Fibroblast of skin of left biceps (primary cell): ENCODE measurements around the gene ABI1.
A peak's percentile ranks its signal among the peaks of the same experiment; 100 is the strongest.
"Not testable (repeated sequence)": the region's sequence is repeated elsewhere in the genome, so short reads cannot be mapped to it uniquely, and the experiment has no call there.

Source experiments
- DNase-seq, 2 experiments: peaks; one replicate each; pipeline ENCODE4 v3.0.0-alpha.2; 2013; ENCODE audit warnings: low read depth in 2 of 2

ABI1 gene

DNA sequence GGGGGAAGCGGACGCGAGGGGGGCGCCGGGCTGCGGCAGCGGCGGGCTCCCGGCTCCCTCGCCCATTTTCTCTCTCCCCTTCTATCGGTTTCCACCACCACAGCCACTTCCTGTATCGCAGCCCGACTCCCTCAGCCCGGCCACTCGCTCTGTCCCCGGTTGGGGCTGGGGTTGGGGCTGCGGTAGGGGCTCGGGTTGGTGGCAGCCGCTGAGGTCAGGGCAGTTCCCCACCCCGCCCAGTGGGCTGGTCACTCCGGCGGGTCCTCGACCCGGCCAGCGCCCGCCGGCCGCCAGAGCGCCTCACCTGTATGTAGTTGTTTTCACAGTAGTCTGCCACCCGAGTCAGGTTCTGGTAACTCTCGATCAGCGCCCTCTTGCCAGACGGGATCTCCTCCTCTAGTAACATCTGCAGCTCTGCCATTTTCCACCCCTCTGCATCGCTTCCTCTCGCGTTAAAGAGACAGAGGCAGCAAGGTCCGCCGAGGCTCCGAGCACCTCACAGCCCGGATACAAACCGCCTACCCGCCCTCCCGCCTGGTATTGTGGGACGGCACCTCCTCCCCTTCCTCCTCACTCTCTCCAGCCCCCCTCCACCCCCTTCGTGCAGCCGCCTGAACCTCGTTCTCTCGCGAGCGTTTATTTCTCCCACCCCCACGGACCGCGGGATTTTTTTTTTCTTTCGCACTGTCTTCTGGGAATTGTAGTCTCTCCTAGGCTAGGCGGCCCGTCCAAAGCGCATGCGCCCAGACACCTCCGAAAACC is at the start of gene ABI1:
ABI1 (minus strand) TSS at position 516 of the 762 bp plus-strand sequence; CDS start at position 421, 95 bp downstream.
- DNase-seq: peak; percentile 98

- no peak for DNase-seq
These were observed 49.0 kb upstream of the ABI1 start for GRCh38 chr10:26909753-26910152.

- DNase-seq: not testable (repeated sequence)
These were observed 44.6 kb upstream of the ABI1 start for GRCh38 chr10:26905253-26905781.

DNA sequence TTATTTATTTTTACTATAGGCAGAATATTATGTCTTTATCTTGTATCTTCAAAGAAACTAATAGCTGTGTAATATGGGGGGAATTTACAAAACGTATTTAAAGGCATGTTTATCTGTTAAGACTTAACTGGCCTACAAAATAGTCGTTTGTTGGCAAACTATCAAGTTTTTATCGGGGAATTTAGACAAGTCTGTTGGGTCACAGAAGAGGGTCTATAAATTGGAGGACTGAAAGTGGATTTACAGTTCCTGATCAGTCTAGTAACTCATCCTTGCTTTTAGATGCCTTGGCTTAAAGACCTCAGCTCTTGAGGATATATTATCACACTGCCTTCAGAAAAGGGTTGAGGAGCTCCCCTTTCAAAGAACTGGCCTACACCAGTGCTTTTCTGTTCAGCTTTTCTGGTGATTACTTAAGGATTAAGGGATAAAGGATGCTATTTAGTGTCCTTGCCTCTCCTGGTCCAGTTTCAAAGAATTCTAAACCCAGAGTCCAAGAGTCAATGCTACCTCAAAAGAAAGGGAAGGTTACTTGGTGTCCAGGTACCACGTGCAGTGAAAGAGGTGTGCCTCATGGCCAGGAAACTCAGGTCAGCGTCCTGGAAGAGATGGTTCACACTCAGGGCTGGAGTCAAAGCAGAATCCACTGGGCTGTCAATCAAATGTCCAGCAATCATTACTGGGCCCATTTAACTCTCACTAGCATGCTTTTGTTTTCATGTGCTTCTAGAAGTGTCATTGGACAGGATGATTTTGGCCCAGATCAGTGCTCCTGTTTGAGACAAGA is 42.9 kb upstream of the ABI1 start:
- no peak for DNase-seq

- not testable (repeated sequence) for DNase-seq
These were observed 31.7 kb upstream of the ABI1 start for GRCh38 chr10:26892306-26892923.

DNA sequence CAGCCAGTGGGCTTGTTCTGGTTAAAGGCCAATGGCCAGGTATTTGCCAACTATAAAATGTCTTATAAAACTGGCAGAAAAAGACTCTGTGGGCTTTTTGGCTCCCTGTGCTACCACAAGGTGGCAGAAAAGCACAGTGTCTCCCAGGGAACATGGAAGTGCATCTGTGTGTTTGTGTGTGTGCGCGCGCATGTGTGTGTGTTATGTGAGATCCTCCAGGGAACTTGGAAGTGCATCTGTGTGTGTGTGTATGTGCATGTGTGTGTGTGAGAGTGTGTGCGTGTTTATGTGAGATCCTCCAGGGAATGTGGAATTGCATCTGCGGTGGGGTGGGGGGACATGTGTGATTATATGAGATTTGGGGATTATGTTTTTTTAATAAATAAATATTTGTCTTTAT is 30.2 kb upstream of the ABI1 start:
- DNase-seq: peak; percentile 9 to 15

DNA sequence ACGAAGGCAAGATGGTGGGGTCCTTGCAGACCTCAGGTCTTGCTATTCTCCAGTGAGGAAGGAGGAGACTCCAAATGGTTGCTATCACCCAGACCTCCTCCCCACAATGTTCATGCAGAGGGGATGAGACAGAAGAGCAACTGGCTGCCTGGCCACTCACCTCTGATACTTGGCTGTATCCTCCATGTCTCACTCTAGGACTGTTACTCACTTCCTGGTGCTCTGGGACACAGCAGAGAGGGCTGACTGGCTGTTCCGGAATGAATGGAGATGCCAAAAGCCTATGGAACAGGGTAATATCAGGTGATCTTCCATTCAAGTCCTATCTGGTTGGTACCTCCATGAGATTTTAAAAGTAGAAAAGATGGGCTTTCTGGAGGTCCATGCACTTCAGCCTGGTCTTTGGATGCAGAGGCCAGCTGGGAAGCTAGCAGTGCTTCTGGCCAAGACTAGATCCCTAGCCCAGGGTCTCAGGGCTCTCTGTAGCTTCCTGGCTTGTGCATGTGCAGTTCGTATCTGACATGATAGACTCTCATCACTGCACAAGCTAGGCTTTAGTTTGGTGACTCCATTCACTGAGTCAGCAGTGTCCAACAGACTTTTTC is 27.0 kb upstream of the ABI1 start:
- DNase-seq: no peak

DNA sequence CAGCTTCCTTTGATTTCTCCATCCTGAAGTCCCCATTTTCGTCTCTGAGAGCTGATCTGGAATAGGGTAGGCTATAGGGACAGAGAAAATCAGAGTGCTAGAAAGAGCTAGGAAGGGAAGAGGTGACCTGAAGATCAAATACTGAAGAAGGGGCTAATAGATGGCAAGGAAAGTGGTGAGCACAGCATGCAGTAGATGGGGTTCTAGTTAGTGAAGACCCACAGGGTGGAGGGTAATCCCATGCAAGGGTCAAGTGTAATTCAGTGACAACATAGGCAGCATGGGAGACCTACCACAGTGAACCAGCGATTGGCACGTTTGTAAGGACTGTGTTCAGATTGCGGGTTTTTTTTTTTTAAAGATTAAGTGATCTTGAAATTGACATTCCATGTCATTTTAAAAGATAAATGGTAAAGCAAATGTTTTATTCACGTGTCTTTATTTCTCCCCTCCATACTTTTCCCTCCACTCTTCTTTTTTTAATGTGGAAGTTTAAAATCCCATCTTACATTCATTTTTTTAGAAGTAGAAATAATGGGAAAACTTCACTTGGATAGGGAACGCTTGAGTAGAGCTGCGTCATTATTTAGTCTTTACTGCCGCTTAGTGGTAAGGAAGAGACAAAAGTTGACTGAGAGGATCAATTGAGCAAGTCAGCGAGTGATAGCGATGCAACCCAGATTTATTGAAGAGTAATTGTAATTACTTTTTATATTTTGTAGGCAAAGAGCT is 21.0 kb upstream of the ABI1 start:
- DNase-seq: peak in 1 of 2 experiments; percentile 24

DNA sequence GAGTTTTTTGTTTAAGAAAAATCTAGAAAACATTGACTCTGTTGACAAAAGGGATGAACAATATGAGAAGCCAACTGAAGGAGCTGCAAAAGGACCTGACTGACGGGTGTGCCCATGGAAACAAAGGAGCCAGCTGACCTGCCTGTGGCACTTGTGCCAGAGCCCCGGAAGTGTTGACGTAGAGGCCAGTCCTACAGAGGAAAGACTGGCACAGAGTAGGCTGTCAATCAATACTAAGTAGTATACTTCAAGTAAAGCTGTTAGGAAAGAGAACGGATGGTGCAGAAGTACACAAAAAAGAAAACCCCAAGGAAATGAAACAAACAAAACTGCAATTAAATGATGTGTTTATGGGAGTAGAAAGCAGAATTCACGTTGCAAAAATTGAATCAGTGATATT is 19.0 kb upstream of the ABI1 start:
- no peak for DNase-seq

GRCh38 chr10:26870766-26871165 is 10.0 kb upstream of the ABI1 start:
- DNase-seq: no peak

GRCh38 chr10:26869528-26869927 is 8.8 kb upstream of the ABI1 start:
- DNase-seq: no peak

GRCh38 chr10:26863351-26864076 is 2.8 kb upstream of the ABI1 start:
- DNase-seq: no peak

GRCh38 chr10:26861205-26861998 is 644 bp upstream of the ABI1 start:
- DNase-seq: no peak

GRCh38 chr10:26860102-26860442 is 686 bp downstream of the ABI1 start:
- peak; percentile 25 to 30 for DNase-seq

DNA sequence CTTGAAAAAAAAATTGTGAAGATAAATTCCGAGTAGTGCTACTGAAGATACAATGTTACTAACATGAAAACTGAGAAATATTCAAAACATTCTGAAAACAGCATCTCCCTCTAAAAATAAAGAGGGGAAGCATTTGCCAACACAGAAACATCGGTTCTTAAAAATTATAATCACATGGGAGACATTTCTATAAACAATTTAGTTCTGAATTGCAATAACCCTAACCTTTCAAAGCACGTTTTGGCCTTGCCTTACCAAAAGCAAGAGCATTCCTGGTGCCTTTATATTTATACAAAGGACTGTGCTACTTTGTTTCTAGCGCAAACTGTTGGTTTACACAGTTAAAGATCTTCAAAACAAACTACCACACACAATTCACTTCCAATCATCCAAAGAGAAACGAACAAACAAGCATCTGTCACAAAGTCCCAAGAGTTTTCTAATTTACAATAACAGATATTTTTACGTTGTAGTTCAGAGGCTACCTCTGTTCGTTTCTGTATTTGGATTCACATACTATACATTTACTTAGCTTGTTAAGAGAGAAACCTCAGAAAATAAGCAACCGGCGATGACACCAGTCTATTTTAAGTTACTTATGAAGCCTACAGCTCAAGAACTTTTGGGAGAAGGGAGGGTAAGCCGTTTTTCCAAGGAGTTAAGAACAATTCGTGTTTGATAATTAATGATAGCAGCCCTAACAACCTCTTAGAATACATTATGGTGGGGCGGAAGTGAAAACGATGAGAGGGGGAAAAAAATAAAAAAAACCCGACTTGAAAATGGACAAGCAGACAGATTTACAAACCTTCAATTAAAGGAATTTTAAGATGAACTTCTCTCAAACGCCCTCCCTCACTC is 1.3 kb downstream of the ABI1 start:
- no peak for DNase-seq

GRCh38 chr10:26858707-26859034 is 2.1 kb downstream of the ABI1 start:
- no peak for DNase-seq

GRCh38 chr10:26857991-26858706 is 2.6 kb downstream of the ABI1 start:
- DNase-seq: no peak

GRCh38 chr10:26857553-26857952 is 3.2 kb downstream of the ABI1 start:
- not testable (repeated sequence) for DNase-seq
